GM18498 (cell line): Measurements from ENCODE around the gene NDUFS4.
"Not testable (repeated sequence)": the region's sequence is repeated elsewhere in the genome, so short reads cannot be mapped to it uniquely, and the experiment has no call there.

Source experiments
- ATAC-seq: cut with Tn5 transposase; IDR thresholded peaks from one replicate; pipeline ENCODE4 v1.9.1; 2021; ENCODE audit warnings: mild to moderate bottlenecking, moderate library complexity; ENCODE audit not compliant: unreplicated experiment

The NDUFS4 gene

GRCh38 chr5:53560506-53561191, at the start of gene NDUFS4:
Gene NDUFS4 (plus strand): TSS chr5:53560639. CDS start chr5:53560663, 24 bp downstream.
- peak; percentile 94 for ATAC-seq

- ATAC-seq = no peak
These were observed 47.9 kb upstream of the NDUFS4 start for GRCh38 chr5:53512539-53512938.

DNA sequence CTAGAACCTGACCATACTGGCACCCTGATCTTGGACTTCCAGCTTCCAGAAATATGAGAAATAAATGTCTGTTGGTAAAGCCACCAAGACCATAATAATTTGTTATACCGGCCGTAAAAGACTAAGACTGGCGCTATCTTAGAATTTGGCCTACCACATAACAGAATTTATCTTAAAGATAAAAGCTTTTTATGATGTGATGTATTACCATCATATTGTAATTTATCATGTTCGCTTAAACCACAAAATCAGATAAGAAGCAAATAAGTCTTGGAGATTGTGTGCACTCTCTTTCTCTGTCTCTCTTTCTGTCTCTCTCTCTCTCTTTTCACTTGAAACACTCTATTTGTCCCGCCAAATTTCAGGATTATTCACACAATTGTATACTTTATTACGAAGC, 44.5 kb upstream of the NDUFS4 start:
- no peak for ATAC-seq

DNA sequence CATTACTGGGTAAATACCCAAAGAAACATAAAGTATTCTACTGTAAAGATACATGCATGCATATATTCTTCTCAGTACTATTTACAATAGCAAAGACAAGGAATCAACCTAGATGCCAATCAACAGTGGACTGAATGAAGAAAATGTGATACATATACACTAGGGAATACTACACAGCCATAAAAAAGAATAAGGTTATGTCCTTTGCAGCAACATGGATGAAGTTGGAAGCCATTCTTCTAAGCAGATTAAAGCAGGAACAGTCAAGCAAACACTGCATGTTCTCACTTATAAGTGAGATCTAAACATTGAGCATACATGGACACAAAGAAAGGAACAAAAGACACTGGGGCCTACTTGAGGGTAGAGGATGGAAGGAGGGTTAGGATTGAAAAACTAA, 39.6 kb upstream of the NDUFS4 start:
- ATAC-seq = no peak

DNA sequence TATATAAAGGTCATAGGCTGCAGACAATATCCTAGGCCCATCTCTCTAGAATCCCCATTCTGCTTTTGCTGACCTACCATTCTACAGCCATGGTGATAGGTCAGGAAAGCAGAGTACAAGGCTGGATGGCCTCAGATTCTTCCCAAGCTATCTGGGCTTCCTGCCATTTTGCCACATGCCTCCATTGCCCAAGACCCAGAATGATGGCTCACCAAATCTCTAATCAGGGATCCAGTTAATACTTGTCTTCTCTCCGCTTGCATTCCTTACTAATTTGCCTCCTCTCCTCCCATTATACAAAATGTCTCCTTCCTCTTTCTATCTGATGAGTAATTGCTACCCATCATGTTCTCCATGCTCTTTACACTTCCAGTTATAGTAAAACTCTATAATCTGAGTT, 22.7 kb upstream of the NDUFS4 start:
- ATAC-seq = no peak

- not testable (repeated sequence) for ATAC-seq
These were observed 19.7 kb upstream of the NDUFS4 start for GRCh38 chr5:53540739-53541138.

DNA sequence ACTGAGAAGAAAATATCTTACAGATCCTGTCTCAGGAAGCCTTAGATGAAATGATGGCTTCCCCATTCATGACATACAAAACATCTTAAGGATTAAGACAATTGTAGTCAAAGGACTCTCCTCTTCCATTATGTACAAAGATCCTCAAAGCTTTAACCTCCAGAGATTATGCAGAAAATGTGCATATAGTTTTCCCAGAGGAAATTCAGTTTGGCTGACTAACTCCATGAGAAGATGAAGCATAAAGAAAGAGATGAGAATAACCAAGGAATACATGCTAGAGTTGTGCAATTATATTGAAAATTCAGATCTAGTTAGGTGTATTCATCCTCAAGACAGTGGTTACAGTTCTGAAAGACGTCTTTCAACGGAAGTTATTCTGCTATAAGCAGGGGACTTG, 18.6 kb upstream of the NDUFS4 start:
- ATAC-seq = no peak

- ATAC-seq = no peak
These were observed 17.5 kb upstream of the NDUFS4 start for GRCh38 chr5:53542926-53543325.

- no peak for ATAC-seq
These were observed 17.0 kb upstream of the NDUFS4 start for GRCh38 chr5:53543401-53543800.

DNA sequence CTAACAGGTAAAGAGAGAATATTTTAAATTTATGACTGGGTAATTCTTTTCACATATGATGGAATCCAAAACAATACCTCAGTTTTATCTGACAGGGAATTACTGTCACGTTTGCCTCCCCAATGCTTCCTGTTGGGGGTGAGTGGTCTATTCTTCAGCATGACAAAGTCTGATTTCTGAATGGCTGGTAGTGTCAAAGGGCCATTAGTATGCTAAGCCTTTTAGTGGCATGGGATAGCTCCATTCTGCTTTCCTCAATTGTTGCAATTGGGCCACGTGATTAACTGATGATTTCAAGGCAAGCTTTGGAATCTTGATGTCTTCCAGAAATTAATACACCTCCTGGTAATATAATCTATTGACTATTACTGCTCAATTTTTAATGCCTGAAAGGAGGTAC, 14.7 kb upstream of the NDUFS4 start:
- ATAC-seq = no peak

GRCh38 chr5:53547226-53547625, 13.2 kb upstream of the NDUFS4 start:
- no peak for ATAC-seq

DNA sequence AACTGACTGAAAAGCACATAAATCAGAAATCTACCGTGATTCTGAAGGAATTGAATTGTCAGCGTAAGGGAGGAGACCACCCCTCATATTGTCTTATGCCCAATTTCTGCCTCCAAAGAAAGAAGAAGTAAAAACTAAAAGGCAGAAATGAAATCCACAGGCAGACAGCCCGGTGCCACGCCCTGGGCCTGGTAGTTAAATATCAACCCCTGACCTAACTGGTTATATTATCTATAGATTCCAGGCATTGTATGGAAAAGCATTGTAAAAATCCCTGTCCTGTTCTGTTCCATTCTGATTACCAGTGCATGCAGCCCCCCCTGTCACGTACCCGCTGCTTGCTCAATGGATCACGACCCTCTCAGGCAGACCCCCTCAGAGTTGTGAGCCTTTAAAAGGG, 11.9 kb upstream of the NDUFS4 start:
- not testable (repeated sequence) for ATAC-seq

DNA sequence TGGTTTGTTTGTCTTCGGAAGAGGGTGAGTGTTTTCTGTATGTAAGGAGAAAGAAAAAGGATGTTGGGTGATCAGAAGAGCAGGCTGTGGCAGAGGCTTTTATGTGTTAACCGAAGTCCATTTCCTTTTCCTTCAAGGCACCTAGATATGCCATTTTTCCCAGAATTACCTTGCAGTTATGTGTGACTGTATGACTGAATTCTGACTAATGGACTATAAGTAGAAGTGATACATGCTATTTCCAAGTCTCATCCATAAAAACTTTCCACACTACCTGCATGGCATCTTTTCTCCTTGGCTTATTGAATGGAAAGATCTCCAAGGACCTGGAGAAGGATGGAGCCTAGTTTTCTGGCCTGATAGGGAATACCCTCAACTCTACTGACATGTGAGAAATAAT, 10.6 kb upstream of the NDUFS4 start:
- no peak for ATAC-seq

DNA sequence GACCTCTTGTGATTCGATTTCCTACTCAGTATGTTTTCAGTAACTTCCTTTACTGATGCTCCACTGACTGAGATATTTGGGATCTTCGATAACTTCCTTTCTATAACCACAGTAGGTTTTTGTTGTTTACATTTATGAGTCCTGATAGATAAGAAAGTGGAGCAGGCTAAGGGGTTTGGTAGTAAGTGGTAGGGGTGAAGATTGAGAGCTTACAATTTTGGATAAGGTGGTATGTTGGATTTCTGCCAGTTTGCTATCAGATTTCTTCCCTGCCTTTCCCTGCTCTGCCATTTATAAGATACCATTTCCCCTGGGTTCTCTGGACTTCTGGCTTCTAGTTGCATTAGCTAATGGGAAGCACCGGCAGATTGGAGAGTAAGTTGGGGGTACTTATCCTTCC, 7.9 kb upstream of the NDUFS4 start:
- ATAC-seq = no peak

DNA sequence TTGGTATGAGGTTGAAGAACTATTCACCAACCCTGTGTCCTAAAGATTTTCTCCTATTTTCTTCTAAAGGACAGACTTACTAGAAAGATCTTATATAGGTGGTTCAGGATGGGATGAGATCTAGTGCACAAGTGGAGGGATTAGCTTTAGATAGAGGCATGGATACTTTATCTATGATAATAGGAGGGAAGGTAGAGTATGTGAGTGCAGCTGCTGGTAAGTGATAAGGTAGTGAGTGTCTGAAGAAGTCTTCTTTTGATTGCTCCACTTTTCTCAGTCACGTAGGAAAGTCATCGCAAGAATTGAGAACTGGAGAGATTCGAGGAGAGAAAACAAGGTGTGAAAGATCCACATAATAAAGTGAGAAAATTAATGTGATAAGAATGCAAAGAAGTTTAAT, 6.0 kb upstream of the NDUFS4 start:
- ATAC-seq = no peak

DNA sequence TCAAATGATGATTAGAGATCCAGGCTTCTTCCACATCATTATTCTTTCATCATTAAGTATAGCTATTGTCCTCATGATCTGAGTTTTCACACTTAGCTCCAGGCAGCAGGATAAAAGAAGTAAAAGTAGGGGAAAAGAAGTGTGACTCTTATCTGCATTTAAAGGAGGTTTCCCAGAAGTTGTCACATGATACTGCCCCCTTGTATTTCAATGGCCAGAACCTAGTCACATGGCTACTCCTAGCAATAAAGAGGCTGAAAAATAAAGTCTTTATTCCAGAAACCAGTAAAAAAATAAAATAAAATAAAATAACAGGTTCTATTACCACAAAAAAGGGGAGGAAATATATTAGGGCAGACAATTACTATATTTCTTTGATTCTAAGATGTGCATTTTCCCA, 5.3 kb upstream of the NDUFS4 start:
- ATAC-seq = no peak

DNA sequence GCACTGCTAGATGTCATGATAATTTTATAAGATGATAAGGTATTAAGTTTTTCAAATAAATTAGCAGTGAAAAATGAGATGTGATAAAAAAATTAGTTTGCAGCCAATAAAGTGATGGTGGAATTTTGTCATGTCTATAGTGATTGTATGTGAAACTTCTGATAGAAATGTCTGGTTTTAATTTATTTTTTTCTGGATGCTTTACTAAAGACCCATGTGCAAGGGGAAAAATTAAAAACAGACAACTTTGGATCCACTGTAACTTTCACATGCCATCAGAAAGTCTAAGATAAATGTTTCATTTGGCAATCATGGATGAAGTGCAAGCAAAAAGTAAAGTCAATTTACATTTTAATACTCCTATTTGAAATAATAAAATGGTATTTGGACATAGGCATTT, 4.4 kb upstream of the NDUFS4 start:
- ATAC-seq = no peak

DNA sequence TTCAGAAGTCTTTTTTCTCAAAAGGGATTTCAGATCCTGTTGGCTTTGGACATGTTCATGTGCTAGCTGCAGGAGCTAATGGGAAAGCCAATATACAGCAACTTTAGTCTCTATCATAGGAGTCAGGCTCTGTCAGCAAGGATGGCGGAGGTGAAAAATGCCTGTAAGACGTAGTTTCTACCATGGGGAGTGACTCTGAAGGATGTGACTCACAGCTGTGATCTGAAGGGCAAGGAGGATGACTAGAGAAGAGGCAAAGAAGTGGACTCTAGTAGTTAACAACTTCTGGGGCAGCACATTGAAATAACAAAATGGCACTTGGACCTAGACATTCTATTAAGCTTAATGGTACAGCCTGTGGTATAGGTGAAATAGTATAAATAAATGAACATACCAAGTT, 3.1 kb upstream of the NDUFS4 start:
- ATAC-seq = no peak

GRCh38 chr5:53558966-53559365, 1.5 kb upstream of the NDUFS4 start:
- ATAC-seq = no peak

DNA sequence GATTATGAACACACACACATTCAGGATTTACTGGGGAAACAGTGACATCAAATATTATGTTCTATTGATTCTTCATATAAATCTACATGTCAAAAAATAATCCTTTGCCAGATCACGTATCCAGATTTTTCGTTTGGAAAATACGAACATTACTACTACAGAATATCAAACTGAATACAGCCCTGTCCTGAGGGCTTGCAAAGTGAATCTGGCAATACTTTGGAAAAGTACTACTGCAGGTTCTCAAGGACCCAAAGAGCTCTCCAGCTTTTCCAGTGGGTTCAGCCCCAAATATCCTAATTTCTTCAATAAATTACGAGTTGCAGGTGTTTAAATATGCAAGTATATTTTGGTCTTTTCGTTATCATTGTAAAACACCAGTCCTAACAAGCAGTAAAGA, 411 bp upstream of the NDUFS4 start:
- peak; percentile 16 for ATAC-seq

- ATAC-seq = no peak
These were observed 8.0 kb downstream of the NDUFS4 start for GRCh38 chr5:53568401-53568800.

DNA sequence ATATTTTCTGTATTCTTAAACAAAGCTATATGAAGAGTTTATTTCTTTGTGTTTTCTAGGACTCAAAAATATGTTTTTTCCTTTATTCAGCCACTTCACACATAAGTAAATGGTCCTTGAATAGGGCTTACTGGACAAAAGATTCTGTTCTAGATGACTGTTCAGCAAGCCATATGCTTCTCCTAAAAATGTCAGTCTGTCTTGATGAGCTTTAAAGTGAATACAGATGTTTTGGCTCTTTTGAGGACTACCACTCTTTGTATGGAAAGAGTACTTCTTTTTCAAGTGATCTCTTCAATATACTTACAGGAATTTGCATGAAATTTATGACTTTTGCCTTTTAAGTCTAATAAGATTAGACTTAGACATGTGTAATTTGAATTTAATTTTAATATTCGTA, 8.4 kb downstream of the NDUFS4 start:
- ATAC-seq = no peak

GRCh38 chr5:53569453-53569852, 9.0 kb downstream of the NDUFS4 start:
- ATAC-seq = no peak
